Liver (tissue), 3 donors: ENCODE results near the gene RASSF8.

ENCODE experiments used
- ATF3 ChIP-seq: IDR thresholded peaks from 2 replicates; pipeline ENCODE4 v1.6.1; 2016; ENCODE audit warnings: antibody characterized with exemption
- CTCF ChIP-seq: fragments of 150-350 bp; IDR thresholded peaks from 2 replicates; pipeline ENCODE4 v1.5.1; 2017; ENCODE audit warnings: improper control_type of control experiment, low read depth, low read length; ENCODE audit not compliant: missing input control
- EGR1 ChIP-seq, 2 donors: IDR thresholded peaks; 2 replicates each; pipeline ENCODE4 v1.6.1; 2016 to 2018; ENCODE audit warnings: antibody characterized with exemption in 2 of 2, low read depth in 2 of 2
- GABPA ChIP-seq, 2 donors: IDR thresholded peaks in 1 of 2; conservative IDR thresholded peaks in 1 of 2; 2 replicates each; pipeline ENCODE4 v1.6.1; 2016; ENCODE audit warnings: antibody characterized with exemption in 2 of 2, mild to moderate bottlenecking in 1 of 2, moderate library complexity in 1 of 2
- HNF4A ChIP-seq, 2 donors: conservative IDR thresholded peaks; 2 replicates each; pipeline ENCODE4 v1.6.1; 2016; ENCODE audit warnings: antibody characterized with exemption in 2 of 2, mild to moderate bottlenecking in 2 of 2
- MAX ChIP-seq: IDR thresholded peaks from 2 replicates; pipeline ENCODE4 v1.6.1; 2016; ENCODE audit warnings: antibody characterized with exemption
- REST ChIP-seq: IDR thresholded peaks from 2 replicates; pipeline ENCODE4 v1.6.1; 2016; ENCODE audit warnings: antibody characterized with exemption, mild to moderate bottlenecking
- RXRA ChIP-seq, 2 donors: IDR thresholded peaks; 2 replicates each; pipeline ENCODE4 v1.6.1; 2017 to 2018; ENCODE audit warnings: antibody characterized with exemption in 2 of 2, mild to moderate bottlenecking in 1 of 2
- TAF1 ChIP-seq: conservative IDR thresholded peaks from 2 replicates; pipeline ENCODE4 v1.6.1; 2016; ENCODE audit warnings: antibody characterized with exemption, mild to moderate bottlenecking
- YY1 ChIP-seq: IDR thresholded peaks from 2 replicates; pipeline ENCODE4 v1.6.1; 2016; ENCODE audit warnings: antibody characterized with exemption, mild to moderate bottlenecking
- donor health status: healthy.
- donor health status: healthy.

DNA sequence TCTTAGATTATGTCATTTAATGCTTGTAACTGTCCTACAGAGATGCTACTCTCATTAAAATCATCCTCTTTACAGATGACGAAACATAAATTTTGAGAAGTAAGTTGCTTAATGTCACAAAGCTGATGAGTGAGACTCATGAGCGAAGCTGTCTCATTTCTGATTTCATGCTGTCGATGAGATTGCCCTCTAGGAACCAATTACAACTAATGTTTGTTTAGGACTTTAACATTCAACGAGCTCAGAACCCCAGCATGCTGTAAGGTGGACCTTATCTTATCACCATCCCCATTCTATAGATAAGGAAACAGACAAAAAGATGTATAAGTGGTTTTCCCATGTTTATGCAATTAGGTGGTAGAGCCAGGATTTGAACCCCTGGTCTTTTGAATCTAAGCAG lies 143.3 kb downstream of the RASSF8 start:
- TF ChIP-seq CTCF, result no peak
- TF ChIP-seq ATF3, result no peak
- TF ChIP-seq GABPA (IDR thresholded peaks at IDR 0.05 in 1 of 2, conservative IDR thresholded peaks at IDR 0.05 in 1 of 2), result no peak
- TF ChIP-seq RXRA (IDR thresholded peaks at IDR 0.05), result no peak
- TF ChIP-seq EGR1 (IDR thresholded peaks at IDR 0.05; ENCODE audit: low read depth in 2 of 2), result no peak
- no peak for TF ChIP-seq TAF1
- TF ChIP-seq HNF4A (conservative IDR thresholded peaks at IDR 0.05), result no peak
- no peak for TF ChIP-seq YY1
- TF ChIP-seq MAX, result no peak
- TF ChIP-seq REST, result no peak
